AG09319 (cell line): ENCODE data around the gene NSL1.

Source experiments
- DNase-seq: peaks from one replicate; pipeline ENCODE4 v3.0.0-alpha.2; 2010; ENCODE audit warnings: low read depth; ENCODE audit errors: extremely low read depth
- TF ChIP-seq, protein P1 (sequence below): IDR thresholded peaks from 2 replicates; pipeline ENCODE4 v1.5.1; 2011; ENCODE audit warnings: low read depth, mild to moderate bottlenecking, inconsistent platforms, low read length, moderate library complexity

The NSL1 gene

DNA sequence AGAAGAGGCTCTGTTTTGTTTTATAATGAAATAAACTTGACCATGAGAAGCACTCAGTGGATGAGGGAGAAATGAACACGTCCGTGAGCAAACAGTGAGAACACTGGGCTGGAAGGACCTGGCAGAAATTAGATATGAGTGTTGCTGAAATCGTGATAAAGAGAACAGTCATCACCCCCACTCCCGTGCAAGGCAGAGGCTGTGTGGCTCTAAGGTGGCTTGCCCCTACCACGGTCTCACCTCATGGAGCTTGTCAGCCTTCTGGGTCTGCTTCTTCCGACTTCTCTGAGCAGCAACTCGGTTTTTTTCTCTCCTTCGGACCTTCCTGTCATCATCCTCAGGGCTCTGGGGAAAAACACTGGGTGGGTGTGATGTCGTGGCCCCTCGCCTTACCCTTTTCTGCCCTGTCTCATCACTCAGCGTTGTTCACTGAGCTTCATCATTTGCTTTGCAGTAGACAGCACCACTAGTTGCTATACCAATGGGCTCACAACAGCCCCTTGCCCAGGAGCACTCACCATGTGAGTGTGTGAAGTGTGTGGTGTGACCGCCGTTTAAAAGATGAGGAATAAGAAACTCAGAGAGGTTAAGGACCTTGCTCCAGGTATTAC lies 94.8 kb downstream of the NSL1 start:
- DNase-seq, result no peak
- TF ChIP-seq, protein P1, sequence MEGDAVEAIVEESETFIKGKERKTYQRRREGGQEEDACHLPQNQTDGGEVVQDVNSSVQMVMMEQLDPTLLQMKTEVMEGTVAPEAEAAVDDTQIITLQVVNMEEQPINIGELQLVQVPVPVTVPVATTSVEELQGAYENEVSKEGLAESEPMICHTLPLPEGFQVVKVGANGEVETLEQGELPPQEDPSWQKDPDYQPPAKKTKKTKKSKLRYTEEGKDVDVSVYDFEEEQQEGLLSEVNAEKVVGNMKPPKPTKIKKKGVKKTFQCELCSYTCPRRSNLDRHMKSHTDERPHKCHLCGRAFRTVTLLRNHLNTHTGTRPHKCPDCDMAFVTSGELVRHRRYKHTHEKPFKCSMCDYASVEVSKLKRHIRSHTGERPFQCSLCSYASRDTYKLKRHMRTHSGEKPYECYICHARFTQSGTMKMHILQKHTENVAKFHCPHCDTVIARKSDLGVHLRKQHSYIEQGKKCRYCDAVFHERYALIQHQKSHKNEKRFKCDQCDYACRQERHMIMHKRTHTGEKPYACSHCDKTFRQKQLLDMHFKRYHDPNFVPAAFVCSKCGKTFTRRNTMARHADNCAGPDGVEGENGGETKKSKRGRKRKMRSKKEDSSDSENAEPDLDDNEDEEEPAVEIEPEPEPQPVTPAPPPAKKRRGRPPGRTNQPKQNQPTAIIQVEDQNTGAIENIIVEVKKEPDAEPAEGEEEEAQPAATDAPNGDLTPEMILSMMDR, result no peak

DNA sequence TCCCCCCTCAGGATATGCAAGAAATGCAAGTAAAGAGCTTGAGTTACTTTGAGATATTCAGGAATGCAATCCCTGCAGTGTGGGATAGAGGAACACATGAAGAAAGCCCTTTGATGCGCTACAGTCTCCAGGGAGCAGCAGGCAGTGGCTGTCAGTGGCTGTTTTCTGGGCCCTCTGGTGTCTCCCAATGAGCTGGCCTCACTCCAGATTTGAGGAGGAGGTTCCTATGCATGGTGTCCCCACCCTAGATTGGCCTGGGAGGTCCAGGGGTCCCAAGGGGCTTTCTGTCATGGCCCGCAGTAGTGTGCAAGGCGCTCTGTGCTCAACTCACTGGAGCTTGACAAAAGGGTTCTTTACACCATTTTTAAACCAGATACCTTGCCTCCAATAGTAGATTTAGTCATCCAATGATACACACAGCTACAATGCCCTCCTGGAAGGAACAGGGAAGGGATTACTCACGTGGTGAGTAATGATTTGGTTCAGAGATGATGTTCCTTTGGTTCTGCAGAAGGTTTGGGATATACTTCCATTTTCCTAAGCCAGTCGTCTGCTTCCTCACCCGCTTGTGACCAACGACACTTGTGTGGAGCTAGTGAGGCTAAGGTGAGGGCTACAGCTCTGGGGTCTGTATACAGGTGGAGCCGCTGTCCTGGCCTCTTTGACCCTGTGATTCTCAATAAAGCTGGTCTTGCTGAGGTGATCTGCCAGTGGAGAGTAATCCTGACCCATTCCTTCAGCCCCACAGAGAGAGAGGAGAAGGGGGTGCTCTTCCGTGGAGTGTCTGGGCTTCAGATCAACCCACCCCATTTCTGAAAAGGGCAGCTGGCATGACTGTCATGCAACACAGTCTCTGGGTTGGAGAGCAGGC lies 98.6 kb downstream of the NSL1 start:
- TF ChIP-seq, protein P1, result no peak
- no peak for DNase-seq

DNA sequence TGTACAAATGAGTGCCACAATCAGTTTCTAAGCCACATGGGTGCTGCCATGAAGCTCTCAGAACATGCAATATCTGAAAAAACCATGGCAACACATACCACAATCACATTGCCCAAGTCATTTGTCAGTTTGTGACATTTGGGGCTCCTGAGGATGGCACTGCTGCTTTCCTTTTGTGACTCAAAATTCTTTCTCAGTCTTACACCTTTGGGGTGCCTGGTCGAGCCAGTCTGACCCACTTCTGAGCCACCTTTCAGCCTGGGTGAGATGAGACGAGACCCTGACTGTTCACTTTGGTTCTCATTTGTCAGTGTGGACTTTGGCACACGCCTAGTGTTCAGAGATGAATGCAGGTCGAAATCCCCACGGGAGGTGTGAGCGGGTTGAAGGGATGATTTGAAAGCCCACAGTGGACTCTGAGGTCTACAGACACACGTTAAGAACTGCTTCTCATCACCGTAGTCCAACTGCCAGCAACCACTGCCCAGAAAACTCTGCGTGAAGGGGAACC lies 100.0 kb downstream of the NSL1 start:
- TF ChIP-seq, protein P1, result no peak
- no peak for DNase-seq

DNA sequence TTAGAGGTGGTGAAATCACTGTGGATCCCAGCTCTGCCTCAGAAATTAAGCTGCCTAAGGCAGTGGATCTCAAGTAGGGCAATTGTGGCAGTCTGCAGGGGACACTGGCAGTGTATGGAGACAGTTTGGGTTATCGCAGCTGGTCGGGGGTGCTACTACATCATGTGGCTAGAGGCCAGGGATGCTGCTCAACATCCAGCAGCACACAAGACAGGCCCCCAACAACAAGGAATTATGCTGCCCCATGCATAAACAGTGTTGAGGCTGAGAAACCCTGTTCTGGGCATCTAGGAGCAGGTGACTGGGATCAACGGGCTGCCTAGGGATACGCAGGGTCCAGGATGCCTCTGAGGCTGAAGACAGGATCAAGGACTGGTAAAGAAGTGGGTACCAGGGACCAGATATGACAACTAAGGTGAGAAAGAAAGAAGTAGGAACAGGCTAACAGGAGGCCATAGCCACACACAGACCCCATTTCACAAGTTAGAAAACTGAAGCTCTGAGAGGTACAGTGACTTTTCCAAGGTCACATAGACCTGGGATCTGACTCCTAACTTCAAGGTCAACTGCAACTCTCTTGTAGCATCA lies 100.7 kb downstream of the NSL1 start:
- TF ChIP-seq, protein P1, result no peak
- no peak for DNase-seq

DNA sequence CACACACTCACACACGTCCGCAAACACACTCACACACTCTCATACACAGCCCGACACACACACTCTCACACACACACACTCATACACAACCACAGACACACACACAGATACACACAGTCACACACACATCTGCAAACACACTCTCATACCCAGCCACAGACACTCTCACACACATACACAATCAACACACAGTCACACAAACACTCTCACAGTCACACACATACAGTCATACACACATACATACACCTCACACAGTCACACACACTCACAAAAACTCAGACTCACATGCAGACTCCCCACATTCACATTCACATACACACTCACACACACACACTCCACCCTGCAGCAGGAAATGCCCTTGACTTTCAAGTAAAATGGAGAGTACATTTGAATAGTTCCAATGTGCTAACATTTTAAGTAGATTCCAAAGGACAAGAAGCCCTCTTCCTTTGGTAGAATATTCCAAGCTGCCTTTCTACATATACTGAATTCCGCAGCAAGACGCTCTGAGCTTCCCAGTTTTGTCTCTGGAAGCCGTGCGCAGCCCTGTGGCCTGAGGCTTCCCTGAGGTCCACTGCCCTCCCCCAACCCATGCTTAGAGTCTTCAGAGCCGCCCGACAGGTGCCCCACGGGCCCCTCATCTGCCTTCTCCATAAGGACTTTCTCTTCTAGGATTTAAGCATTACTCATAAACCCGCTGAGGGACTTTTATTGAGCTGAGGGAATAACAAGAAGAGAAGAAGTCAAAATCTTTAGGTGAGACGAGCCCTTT lies 101.6 kb downstream of the NSL1 start:
- TF ChIP-seq, protein P1, result no peak
- no peak for DNase-seq

DNA sequence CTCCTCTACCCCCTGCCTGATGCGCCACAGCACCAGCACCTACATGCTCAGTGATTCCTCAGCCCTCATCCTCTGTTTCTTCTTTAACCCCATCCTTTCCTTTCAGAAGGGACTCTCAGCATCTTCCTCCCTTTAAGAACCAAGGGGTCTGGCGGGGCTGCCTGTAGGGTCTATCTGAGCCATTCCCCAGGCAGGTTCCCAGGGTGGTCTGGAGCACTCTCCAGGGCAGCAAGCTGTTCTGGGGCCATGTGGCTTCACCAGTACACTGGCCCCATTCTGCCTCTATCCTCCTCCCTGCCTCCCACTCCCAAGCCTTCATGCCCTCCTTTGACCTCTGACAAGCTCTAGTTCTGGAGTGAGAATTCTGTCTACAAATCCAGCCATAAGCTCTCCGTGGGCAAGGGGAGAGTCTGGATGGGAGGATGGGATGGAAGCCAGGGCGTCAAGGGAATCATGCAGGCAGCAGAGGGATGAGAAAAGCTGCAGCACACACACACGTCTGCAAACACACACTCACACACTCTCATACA lies 102.3 kb downstream of the NSL1 start:
- TF ChIP-seq, protein P1, result no peak
- no peak for DNase-seq
